ENCODE measurements around the gene ARPC1A.
A peak's percentile ranks its signal among the peaks of the same experiment; 100 is the strongest.

ARPC1A gene

GRCh38 chr7:99371376-99371920, 45.8 kb downstream of the ARPC1A start:
- Histone ChIP-seq H3K79me2 (ENCODE audit: insufficient read depth, low read length) (peaks cover 20% of the 10 kb centered on the region), H2AFZ (ENCODE audit: low read length) (no peak overlapping the region), H3K4me3 (ENCODE audit: low read length, poor library complexity, severe bottlenecking) (no peak overlapping the region), H3K9me2 (replicated peaks; ENCODE audit: low read depth, low read length) (no peaks in the 10 kb centered on the region), H3K9ac (ENCODE audit: low read depth, low read length, poor library complexity, severe bottlenecking) (no peak overlapping the region), H3K9me3 (ENCODE audit: insufficient read depth, low read depth, low read length) (no peaks in the 10 kb centered on the region), H3K4me1 (ENCODE audit: insufficient read depth, low read length, poor library complexity, severe bottlenecking) (peaks cover 7% of the 10 kb centered on the region), H3K36me3 (ENCODE audit: insufficient read depth, low read length) (peaks cover 8% of the 10 kb centered on the region; the same call in 1 of the 2 replicates), H3F3A (ENCODE audit: low read depth) (no peaks in the 10 kb centered on the region), H4K20me1 (ENCODE audit: insufficient read depth, low read length, poor library complexity, severe bottlenecking) (peaks cover 16% of the 10 kb centered on the region), H3K27me3 (ENCODE audit: insufficient read depth, low read length, poor library complexity, severe bottlenecking) (no peaks in the 10 kb centered on the region), H3K4me2 (ENCODE audit: low read depth, low read length, poor library complexity, severe bottlenecking) (no peak overlapping the region)
- TF ChIP-seq EZH2phosphoT487 (IDR thresholded peaks at IDR 0.05; ENCODE audit: borderline replicate concordance), result no peak
- TF ChIP-seq, protein P1, sequence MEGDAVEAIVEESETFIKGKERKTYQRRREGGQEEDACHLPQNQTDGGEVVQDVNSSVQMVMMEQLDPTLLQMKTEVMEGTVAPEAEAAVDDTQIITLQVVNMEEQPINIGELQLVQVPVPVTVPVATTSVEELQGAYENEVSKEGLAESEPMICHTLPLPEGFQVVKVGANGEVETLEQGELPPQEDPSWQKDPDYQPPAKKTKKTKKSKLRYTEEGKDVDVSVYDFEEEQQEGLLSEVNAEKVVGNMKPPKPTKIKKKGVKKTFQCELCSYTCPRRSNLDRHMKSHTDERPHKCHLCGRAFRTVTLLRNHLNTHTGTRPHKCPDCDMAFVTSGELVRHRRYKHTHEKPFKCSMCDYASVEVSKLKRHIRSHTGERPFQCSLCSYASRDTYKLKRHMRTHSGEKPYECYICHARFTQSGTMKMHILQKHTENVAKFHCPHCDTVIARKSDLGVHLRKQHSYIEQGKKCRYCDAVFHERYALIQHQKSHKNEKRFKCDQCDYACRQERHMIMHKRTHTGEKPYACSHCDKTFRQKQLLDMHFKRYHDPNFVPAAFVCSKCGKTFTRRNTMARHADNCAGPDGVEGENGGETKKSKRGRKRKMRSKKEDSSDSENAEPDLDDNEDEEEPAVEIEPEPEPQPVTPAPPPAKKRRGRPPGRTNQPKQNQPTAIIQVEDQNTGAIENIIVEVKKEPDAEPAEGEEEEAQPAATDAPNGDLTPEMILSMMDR (conservative IDR thresholded peaks at IDR 0.05; ENCODE audit: low read length), result no peak

GRCh38 chr7:99372275-99373090, 46.8 kb downstream of the ARPC1A start:
- Histone ChIP-seq H3K9ac (ENCODE audit: low read depth, low read length, poor library complexity, severe bottlenecking) (no peak overlapping the region), H3K4me3 (ENCODE audit: low read length, poor library complexity, severe bottlenecking) (no peak overlapping the region), H4K20me1 (ENCODE audit: insufficient read depth, low read length, poor library complexity, severe bottlenecking) (peaks cover 16% of the 10 kb centered on the region), H2AFZ (ENCODE audit: low read length) (no peak overlapping the region), H3K4me1 (ENCODE audit: insufficient read depth, low read length, poor library complexity, severe bottlenecking) (peaks cover 7% of the 10 kb centered on the region), H3K79me2 (ENCODE audit: insufficient read depth, low read length) (peaks cover 29% of the 10 kb centered on the region), H3K9me2 (replicated peaks; ENCODE audit: low read depth, low read length) (no peaks in the 10 kb centered on the region), H3K27me3 (ENCODE audit: insufficient read depth, low read length, poor library complexity, severe bottlenecking) (no peaks in the 10 kb centered on the region), H3K36me3 (ENCODE audit: insufficient read depth, low read length) (no peaks in the 10 kb centered on the region; the same call in 1 of the 2 replicates), H3K4me2 (ENCODE audit: low read depth, low read length, poor library complexity, severe bottlenecking) (no peak overlapping the region), H3F3A (ENCODE audit: low read depth) (no peaks in the 10 kb centered on the region), H3K9me3 (ENCODE audit: insufficient read depth, low read depth, low read length) (no peaks in the 10 kb centered on the region)
- TF ChIP-seq, protein P1 (conservative IDR thresholded peaks at IDR 0.05; ENCODE audit: low read length), result no peak
- no peak for TF ChIP-seq EZH2phosphoT487 (IDR thresholded peaks at IDR 0.05; ENCODE audit: borderline replicate concordance)

DNA sequence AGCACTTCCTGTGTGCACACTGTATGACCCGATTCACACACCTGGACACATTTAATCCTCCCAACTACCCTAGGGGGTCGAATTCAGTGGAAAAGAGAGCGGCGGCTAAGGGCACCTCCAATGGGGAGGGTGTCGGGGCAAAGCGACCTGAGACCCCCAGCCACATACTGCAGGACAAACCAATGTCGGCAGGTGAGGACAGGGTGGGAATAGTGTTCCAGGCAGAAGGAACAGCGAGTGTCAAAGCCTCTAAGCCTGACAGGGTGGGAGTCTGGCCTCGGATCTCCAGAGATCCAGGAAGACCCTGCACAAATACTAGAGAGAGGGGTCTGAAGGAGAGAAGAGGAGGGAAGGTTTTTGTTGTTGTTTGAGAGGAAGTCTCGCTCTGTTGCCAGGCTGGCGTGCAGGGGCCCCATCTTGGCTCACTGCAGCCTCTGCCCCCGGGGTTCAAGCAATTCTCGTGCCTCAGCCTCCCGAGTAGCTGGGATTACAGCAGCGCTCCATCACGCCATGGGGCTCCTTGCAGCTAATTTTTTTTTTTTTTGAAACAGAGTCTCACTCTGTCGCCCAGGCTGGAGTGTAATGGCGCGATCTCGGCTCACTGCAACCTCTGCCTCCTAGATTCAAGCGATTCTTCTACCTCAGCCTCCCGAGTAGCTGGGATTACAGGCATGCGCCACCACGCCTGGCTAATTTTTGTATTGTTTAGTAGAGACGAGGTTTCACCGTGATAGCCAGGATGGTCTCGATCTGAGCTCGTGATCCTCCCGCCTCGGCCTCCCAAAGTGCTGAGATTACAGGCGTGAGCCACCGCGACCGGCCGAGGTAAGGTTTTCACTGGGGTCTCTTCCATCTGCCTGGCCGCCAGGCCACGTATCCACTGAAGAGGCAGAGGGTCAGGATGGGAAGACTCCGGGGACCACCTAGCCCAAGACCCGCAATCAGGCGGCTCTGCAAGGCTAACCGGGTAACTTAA, 47.7 kb downstream of the ARPC1A start:
- Histone ChIP-seq H3K36me3 (ENCODE audit: insufficient read depth, low read length) (peaks cover 4% of the 10 kb centered on the region; the same call in 1 of the 2 replicates), H3K79me2 (ENCODE audit: insufficient read depth, low read length) (peaks cover 37% of the 10 kb centered on the region), H3K4me1 (ENCODE audit: insufficient read depth, low read length, poor library complexity, severe bottlenecking) (peaks cover 7% of the 10 kb centered on the region), H3K9ac (ENCODE audit: low read depth, low read length, poor library complexity, severe bottlenecking) (peak overlapping the region; percentile 94), H3K9me3 (ENCODE audit: insufficient read depth, low read depth, low read length) (no peaks in the 10 kb centered on the region), H4K20me1 (ENCODE audit: insufficient read depth, low read length, poor library complexity, severe bottlenecking) (peaks cover 20% of the 10 kb centered on the region), H3F3A (ENCODE audit: low read depth) (no peaks in the 10 kb centered on the region), H2AFZ (ENCODE audit: low read length) (peak overlapping the region; percentile 99), H3K9me2 (replicated peaks; ENCODE audit: low read depth, low read length) (no peaks in the 10 kb centered on the region), H3K4me3 (ENCODE audit: low read length, poor library complexity, severe bottlenecking) (peak overlapping the region; percentile 92), H3K27me3 (ENCODE audit: insufficient read depth, low read length, poor library complexity, severe bottlenecking) (no peaks in the 10 kb centered on the region), H3K4me2 (ENCODE audit: low read depth, low read length, poor library complexity, severe bottlenecking) (peak overlapping the region; percentile 64)
- TF ChIP-seq, protein P1 (conservative IDR thresholded peaks at IDR 0.05; ENCODE audit: low read length), result no peak
- no peak for TF ChIP-seq EZH2phosphoT487 (IDR thresholded peaks at IDR 0.05; ENCODE audit: borderline replicate concordance)
